HepG2 (cell line): Measurements from ENCODE around the gene ZMYND12. TPM values are rescaled to one million over a fixed set of nuclear protein-coding genes. Genes with fewer than 3 reads are reported as not detected.
A peak's percentile ranks its signal among the peaks of the same experiment; 100 is the strongest.

Source experiments
- CENPX ChIP-seq: sonication (generic); formaldehyde crosslinking; IDR thresholded peaks from 2 replicates; pipeline ENCODE4 v1.9.0; 2021; ENCODE audit warnings: mild to moderate bottlenecking, missing genetic modification reagents, moderate library complexity
- DRAP1 ChIP-seq: IDR thresholded peaks from 2 replicates; pipeline ENCODE4 v1.6.1; 2016; ENCODE audit warnings: missing genetic modification reagents, missing compliant biosample characterization
- E2F2 ChIP-seq: sonication (generic); formaldehyde crosslinking; IDR thresholded peaks from 2 replicates; pipeline ENCODE4 v1.4.0; 2020; ENCODE audit warnings: missing genetic modification reagents, borderline replicate concordance
- HIC2 ChIP-seq: sonication (generic); formaldehyde crosslinking; IDR thresholded peaks from 2 replicates; pipeline ENCODE4 v1.9.0; 2022; ENCODE audit warnings: low read depth, missing genetic modification reagents
- HOXD1 ChIP-seq: sonication (generic); formaldehyde crosslinking; IDR thresholded peaks from 2 replicates; pipeline ENCODE4 v1.5.0; 2020; ENCODE audit warnings: missing genetic modification reagents
- IKZF5 ChIP-seq: IDR thresholded peaks from 2 replicates; pipeline ENCODE4 v1.6.1; 2018; ENCODE audit warnings: missing genetic modification reagents, mild to moderate bottlenecking, missing compliant biosample characterization
- POGK ChIP-seq: sonication (generic); formaldehyde crosslinking; conservative IDR thresholded peaks from 2 replicates; pipeline ENCODE4 v1.8.0; 2022; ENCODE audit warnings: mild to moderate bottlenecking, moderate library complexity, missing genetic modification reagents
- POLR2A ChIP-seq, 2 experiments: IDR thresholded peaks; 2 replicates each; pipeline ENCODE4 v1.6.1; 2011; ENCODE audit warnings: low read depth in 2 of 2, low read length in 2 of 2, mild to moderate bottlenecking in 1 of 2, moderate library complexity in 1 of 2; ENCODE audit not compliant: insufficient read depth in 1 of 2
- RERE ChIP-seq: IDR thresholded peaks from 2 replicates; pipeline ENCODE4 v1.6.1; 2016; ENCODE audit warnings: low read depth, missing genetic modification reagents, missing compliant biosample characterization
- SMARCC2 ChIP-seq: fragments of 450-650 bp; IDR thresholded peaks from 2 replicates; pipeline ENCODE4 v1.6.1; 2017; ENCODE audit warnings: antibody characterized with exemption, mild to moderate bottlenecking
- ZNF136 ChIP-seq: sonication (generic); formaldehyde crosslinking; IDR thresholded peaks from 2 replicates; pipeline ENCODE4 v1.8.1; 2022; ENCODE audit warnings: low read depth, mild to moderate bottlenecking, moderate library complexity, missing genetic modification reagents
- ZNF317 ChIP-seq: sonication (generic); formaldehyde crosslinking; IDR thresholded peaks from 2 replicates; pipeline ENCODE4 v1.5.0; 2020; ENCODE audit warnings: mild to moderate bottlenecking, missing genetic modification reagents
- ZNF563 ChIP-seq: sonication (generic); formaldehyde crosslinking; IDR thresholded peaks from 2 replicates; pipeline ENCODE4 v1.8.0; 2022; ENCODE audit warnings: mild to moderate bottlenecking, moderate library complexity, missing genetic modification reagents
- polyA plus RNA-seq, 8 experiments: library from polyadenylated mRNA; depleted of rRNA in 3 of 8; stranded (reverse) in 7 of 8; unstranded in 1 of 8; fragments of >200 nt; fragmentation: Illumina TruSeq in 4 of 8; extraction: Trizol in 4 of 8; gene quantifications; 2 replicates each; pipeline versions ENCODE4 v1.2.1 to v1.2.3, GENCODE V29; 2011 to 2016; ENCODE audit warnings: low read depth in 4 of 8, missing spikeins in 1 of 8, mixed read lengths in 1 of 8; ENCODE audit not compliant: insufficient read depth in 1 of 8
- total RNA-seq, 5 experiments: library from RNA; depleted of rRNA; stranded (reverse); fragments of >200 nt; fragmentation: Illumina TruSeq; extraction: Trizol; gene quantifications; 2 replicates each; pipeline ENCODE4 v1.2.3, GENCODE V29; 2016; ENCODE audit warnings: low read depth in 1 of 5

Gene ZMYND12
- total and polyA plus RNA-seq, 2 of the 13 experiments (the other 11 are each of a cell fraction or from before 2014, with no cell fraction given) = 0.13 to 0.71 TPM

- no peak; the same call in 1 of the 2 replicates for TF ChIP-seq HIC2
- TF ChIP-seq SMARCC2 = no peak
- TF ChIP-seq ZNF317 (CRISPR knock-in tag) = 0 out of 2 replicates have a peak, but pooled peaks have one; percentile 13
- no peak; the same call in 1 of the 2 replicates for TF ChIP-seq POGK (CRISPR knock-in tag)
- TF ChIP-seq POLR2A (IDR thresholded peaks at IDR 0.05; ENCODE audit: insufficient read depth in 1 of 2, low read depth in 2 of 2, low read length in 2 of 2) = peak; percentile 84 to 88
- no peak for TF ChIP-seq E2F2 (CRISPR knock-in tag)
- no peak for TF ChIP-seq CENPX (CRISPR knock-in tag)
- TF ChIP-seq HOXD1 (CRISPR knock-in tag) = no peak; the same call in 1 of the 2 replicates
- peak; percentile 32 for TF ChIP-seq IKZF5
- no peak for TF ChIP-seq RERE (CRISPR knock-in tag)
- peak; percentile 51 for TF ChIP-seq DRAP1
- 0 out of 2 replicates have a peak, but pooled peaks have one; percentile 33 for TF ChIP-seq ZNF136 (CRISPR knock-in tag)
- TF ChIP-seq ZNF563 (CRISPR knock-in tag) = peak; percentile 71
Observed at GRCh38 chr1:42456010-42456753, at the start of gene ZMYND12, which contains the start of gene PPCS (continued).
